ENCODE measurements around the gene SMG6.

DNA sequence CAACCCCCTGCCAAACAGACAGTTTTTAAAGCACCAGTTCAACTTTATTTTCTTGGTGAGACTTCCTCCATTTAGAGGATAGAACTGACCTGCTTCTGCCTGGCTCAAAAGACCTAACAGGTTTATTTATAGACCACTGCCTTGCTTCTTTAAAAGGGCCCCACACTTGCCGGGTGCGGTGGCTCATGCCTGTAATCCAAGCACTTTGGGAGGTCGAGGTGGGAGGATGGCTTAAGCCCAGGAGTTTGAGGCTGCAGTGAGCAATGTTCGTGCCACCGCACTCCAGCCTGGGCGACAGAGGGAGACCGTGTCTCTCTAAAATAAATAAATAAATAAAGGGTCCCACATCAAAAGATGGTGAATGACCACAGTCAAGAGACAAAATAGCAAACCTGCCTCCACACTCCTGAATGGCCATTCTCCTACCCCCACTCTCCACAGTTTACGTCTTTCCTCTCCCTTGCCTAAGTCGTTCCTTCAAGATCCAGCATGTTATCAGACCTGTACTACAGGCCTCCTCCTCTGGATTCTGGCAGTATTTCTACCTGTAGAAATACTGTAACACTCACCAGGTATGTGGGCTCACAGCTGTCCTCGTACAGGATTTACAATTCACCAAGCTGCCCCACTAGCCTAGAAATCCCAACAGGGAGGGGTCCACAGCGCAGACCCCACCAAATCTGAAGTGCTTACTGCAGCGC is 95.6 kb downstream of the SMG6 start:
- TF ChIP-seq CTCF (IDR thresholded peaks at IDR 0.05) (no peak), POLR2A (IDR thresholded peaks at IDR 0.05) (no peak)

Data from heart left ventricle (tissue), 13 donors.